ENCODE measurements around the gene PRDM5. TPM values are rescaled to one million over a fixed set of nuclear protein-coding genes. Genes with fewer than 3 reads are reported as not detected.

Gene PRDM5
- total RNA-seq, 1 donor from 2014 or later: 28.8 TPM

GRCh38 chr4:120865985-120866384 lies 56.5 kb downstream of the PRDM5 start:
- no peak for DNase-seq (ENCODE audit: low spot score)
- ATAC-seq: no peak
- intact Hi-C loops (cut with DNase I): no loop called here

GRCh38 chr4:120864969-120865368 lies 57.6 kb downstream of the PRDM5 start:
- intact Hi-C loops (cut with DNase I): no loop called here
- ATAC-seq (no peak), DNase-seq (ENCODE audit: low spot score) (no peak)

GRCh38 chr4:120862432-120862831 lies 60.1 kb downstream of the PRDM5 start:
- no peak for DNase-seq (ENCODE audit: low spot score)
- no peak for ATAC-seq
- intact Hi-C loops (cut with DNase I): no loop called here

GRCh38 chr4:120861852-120862251 lies 60.7 kb downstream of the PRDM5 start:
- ATAC-seq: no peak
- intact Hi-C loops (cut with DNase I): no loop called here
- DNase-seq (ENCODE audit: low spot score): no peak

GRCh38 chr4:120858776-120859175 lies 63.8 kb downstream of the PRDM5 start:
- ATAC-seq (no peak), DNase-seq (ENCODE audit: low spot score) (no peak)
- intact Hi-C loops (cut with DNase I): no loop called here

GRCh38 chr4:120857312-120857711 lies 65.2 kb downstream of the PRDM5 start:
- no peak for DNase-seq (ENCODE audit: low spot score)
- no peak for ATAC-seq
- intact Hi-C loops (cut with DNase I): no loop called here

- DNase-seq (ENCODE audit: low spot score): no peak
- ATAC-seq: no peak
- intact Hi-C loops (cut with DNase I): no loop called here
Measured at GRCh38 chr4:120856294-120856693, 66.2 kb downstream of the PRDM5 start.

GRCh38 chr4:120855307-120856001 lies 67.1 kb downstream of the PRDM5 start:
- DNase-seq (ENCODE audit: low spot score) (no peak), ATAC-seq (no peak)
- intact Hi-C loops (cut with DNase I): no loop called here

- DNase-seq (ENCODE audit: low spot score) (no peak), ATAC-seq (no peak)
- intact Hi-C loops (cut with DNase I): no loop called here
Measured at GRCh38 chr4:120853161-120853935, 69.2 kb downstream of the PRDM5 start.

GRCh38 chr4:120850018-120850599 lies 72.4 kb downstream of the PRDM5 start:
- ATAC-seq (no peak), DNase-seq (ENCODE audit: low spot score) (no peak)
- intact Hi-C loops (cut with DNase I): no loop called here

- intact Hi-C loops (cut with DNase I): no loop called here
- DNase-seq (ENCODE audit: low spot score) (no peak), ATAC-seq (no peak)
Measured at GRCh38 chr4:120847019-120847582, 75.4 kb downstream of the PRDM5 start.

- intact Hi-C loops (cut with DNase I): no loop called here
- DNase-seq (ENCODE audit: low spot score): no peak
- no peak for ATAC-seq
Measured at GRCh38 chr4:120844528-120844921, 78.0 kb downstream of the PRDM5 start.

- ATAC-seq: peak; percentile 48
- no peak for DNase-seq (ENCODE audit: low spot score)
- intact Hi-C loops (cut with DNase I): no loop called here
Measured at GRCh38 chr4:120843849-120844527, 78.5 kb downstream of the PRDM5 start.

GRCh38 chr4:120842031-120842430 lies 80.5 kb downstream of the PRDM5 start:
- ATAC-seq (no peak), DNase-seq (ENCODE audit: low spot score) (no peak)
- intact Hi-C loops (cut with DNase I): no loop called here

- DNase-seq (ENCODE audit: low spot score): no peak
- intact Hi-C loops (cut with DNase I): no loop called here
- no peak for ATAC-seq
Measured at GRCh38 chr4:120841580-120841979, 80.9 kb downstream of the PRDM5 start.

GRCh38 chr4:120839974-120840751 lies 82.4 kb downstream of the PRDM5 start:
- no peak for DNase-seq (ENCODE audit: low spot score)
- intact Hi-C loops (cut with DNase I): no loop called here
- ATAC-seq: peak; percentile 51

- ATAC-seq (no peak), DNase-seq (ENCODE audit: low spot score) (no peak)
- intact Hi-C loops (cut with DNase I): no loop called here
Measured at GRCh38 chr4:120839334-120839973, 83.1 kb downstream of the PRDM5 start.

GRCh38 chr4:120838784-120839183 lies 83.7 kb downstream of the PRDM5 start:
- intact Hi-C loops (cut with DNase I): no loop called here
- ATAC-seq (no peak), DNase-seq (ENCODE audit: low spot score) (no peak)
